Testis (tissue), 2 donors: ENCODE measurements around the gene SNURF.

Source experiments
- POLR2A ChIP-seq: fragments of 450-650 bp; IDR thresholded peaks from one replicate; pipeline ENCODE4 v1.6.1; 2017; ENCODE audit warnings: antibody characterized with exemption, mild to moderate bottlenecking, moderate library complexity
- TF ChIP-seq, protein P1 (sequence below), 3 experiments: fragments of 450-650 bp in 2 of 3; fragments of 200-600 bp in 1 of 3; sonication (generic) in 1 of 3; IDR thresholded peaks; one replicate each; pipeline ENCODE4 v1.5.1; 2016 to 2019; ENCODE audit warnings: antibody characterized with exemption in 3 of 3, mild to moderate bottlenecking in 2 of 3, moderate library complexity in 1 of 3

GRCh38 chr15:24977686-24978085 is 22.9 kb downstream of the SNURF start:
- no peak for TF ChIP-seq POLR2A
- TF ChIP-seq, protein P1, sequence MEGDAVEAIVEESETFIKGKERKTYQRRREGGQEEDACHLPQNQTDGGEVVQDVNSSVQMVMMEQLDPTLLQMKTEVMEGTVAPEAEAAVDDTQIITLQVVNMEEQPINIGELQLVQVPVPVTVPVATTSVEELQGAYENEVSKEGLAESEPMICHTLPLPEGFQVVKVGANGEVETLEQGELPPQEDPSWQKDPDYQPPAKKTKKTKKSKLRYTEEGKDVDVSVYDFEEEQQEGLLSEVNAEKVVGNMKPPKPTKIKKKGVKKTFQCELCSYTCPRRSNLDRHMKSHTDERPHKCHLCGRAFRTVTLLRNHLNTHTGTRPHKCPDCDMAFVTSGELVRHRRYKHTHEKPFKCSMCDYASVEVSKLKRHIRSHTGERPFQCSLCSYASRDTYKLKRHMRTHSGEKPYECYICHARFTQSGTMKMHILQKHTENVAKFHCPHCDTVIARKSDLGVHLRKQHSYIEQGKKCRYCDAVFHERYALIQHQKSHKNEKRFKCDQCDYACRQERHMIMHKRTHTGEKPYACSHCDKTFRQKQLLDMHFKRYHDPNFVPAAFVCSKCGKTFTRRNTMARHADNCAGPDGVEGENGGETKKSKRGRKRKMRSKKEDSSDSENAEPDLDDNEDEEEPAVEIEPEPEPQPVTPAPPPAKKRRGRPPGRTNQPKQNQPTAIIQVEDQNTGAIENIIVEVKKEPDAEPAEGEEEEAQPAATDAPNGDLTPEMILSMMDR (IDR thresholded peaks at IDR 0.05), result no peak
